ENCODE measurements around the gene BBOX1. TPM values are rescaled to one million over a fixed set of nuclear protein-coding genes. Genes with fewer than 3 reads are reported as not detected.
"Not testable (repeated sequence)": the region's sequence is repeated elsewhere in the genome, so short reads cannot be mapped to it uniquely, and the experiment has no call there.

Gene BBOX1
- total RNA-seq, 2 experiments from 2014 or later, result not detected

DNA sequence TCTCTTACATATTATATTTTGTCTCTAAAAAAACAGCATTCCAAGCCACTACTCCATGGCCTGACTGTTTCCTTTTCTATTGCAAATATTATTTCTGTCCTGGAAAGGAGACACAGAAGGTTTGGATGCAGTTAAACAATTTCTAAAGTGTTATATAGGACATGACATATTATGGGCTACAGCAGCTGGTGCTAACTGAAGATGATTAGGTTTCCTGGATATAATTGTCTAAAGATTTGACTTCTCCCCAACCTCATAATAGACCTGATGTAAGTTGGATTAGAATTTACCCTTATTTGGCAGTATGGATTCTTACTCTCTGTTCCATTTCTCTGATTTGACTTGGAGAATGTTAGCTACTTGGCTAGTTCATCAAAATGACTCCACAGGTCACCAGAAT is 90.2 kb downstream of the BBOX1 start:
- CTCF ChIA-PET, result no interaction called here
- Mint-ChIP-seq H3K27ac (no peak overlapping the region), H3K36me3 (ENCODE audit: low read depth) (no peaks in the 10 kb centered on the region), H3K9me3 (peaks cover 9% of the 10 kb centered on the region), H3K27me3 (no peaks in the 10 kb centered on the region), H3K4me1 (ENCODE audit: low read depth) (no peaks in the 10 kb centered on the region), H3K4me3 (no peak overlapping the region)
- DNase-seq (no peak), ATAC-seq (no peak)
- intact Hi-C loops (cut with micrococcal nuclease), result no loop called here
- POLR2A ChIA-PET, result no interaction called here
- TF ChIP-seq CTCF (IDR thresholded peaks at IDR 0.05), result no peak

DNA sequence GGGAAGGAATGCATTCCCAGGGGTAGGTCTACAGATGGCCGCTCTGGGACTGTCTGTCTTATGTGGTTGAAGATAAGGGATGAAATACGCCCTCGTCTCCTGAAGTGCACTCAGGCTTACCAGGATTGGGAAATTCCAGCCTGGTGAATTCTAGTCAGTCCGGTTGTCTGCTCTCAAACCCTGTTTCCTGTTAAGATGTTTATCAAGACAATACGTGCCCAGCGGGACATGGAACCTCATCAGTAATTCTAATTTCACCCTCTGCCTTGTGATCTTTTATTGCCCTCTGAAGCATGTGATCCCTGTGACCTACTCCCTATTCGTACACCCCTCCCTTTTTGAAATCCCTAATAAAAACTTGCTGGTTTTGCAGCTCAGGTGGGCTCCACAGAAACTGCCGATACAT is 95.3 kb downstream of the BBOX1 start:
- peaks cover 19% of the 10 kb centered on the region for H3K9me3 Mint-ChIP-seq
- H3K4me1 Mint-ChIP-seq (ENCODE audit: low read depth); H3K27me3 Mint-ChIP-seq; POLR2A ChIA-PET; CTCF ChIA-PET; H3K4me3 Mint-ChIP-seq; ATAC-seq; H3K36me3 Mint-ChIP-seq (ENCODE audit: low read depth); DNase-seq; intact Hi-C loops (cut with micrococcal nuclease); H3K27ac Mint-ChIP-seq: not testable (repeated sequence)

DNA sequence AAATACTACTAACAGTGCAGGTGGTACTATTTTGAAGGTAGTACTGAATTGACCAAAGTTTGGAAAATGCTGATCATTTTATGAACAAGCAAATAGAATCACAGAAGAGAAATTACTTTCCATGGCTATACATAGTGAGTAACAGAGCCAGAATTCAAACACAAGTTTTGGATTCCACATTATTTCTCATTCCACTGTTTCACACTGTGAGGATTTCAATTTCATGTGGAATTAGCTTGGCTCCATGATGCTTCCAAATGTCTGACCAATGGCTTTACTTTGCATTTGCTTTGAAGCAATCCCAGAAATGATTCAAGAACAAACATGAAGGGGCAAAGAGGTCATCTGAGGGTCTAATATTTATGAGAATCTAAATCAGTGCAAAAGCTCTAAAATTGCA is 98.1 kb downstream of the BBOX1 start:
- Mint-ChIP-seq H3K9me3 (peaks cover 33% of the 10 kb centered on the region), H3K27me3 (no peaks in the 10 kb centered on the region), H3K36me3 (ENCODE audit: low read depth) (no peaks in the 10 kb centered on the region), H3K4me1 (ENCODE audit: low read depth) (no peaks in the 10 kb centered on the region), H3K4me3 (no peak overlapping the region), H3K27ac (no peak overlapping the region)
- DNase-seq, result no peak
- ChIA-PET POLR2A (no interaction called here), CTCF (no interaction called here)
- intact Hi-C loops (cut with micrococcal nuclease), result no loop called here
- no peak for TF ChIP-seq CTCF (IDR thresholded peaks at IDR 0.05)
- ATAC-seq, result no peak

- no peaks in the 10 kb centered on the region for H3K4me1 Mint-ChIP-seq (ENCODE audit: low read depth)
- TF ChIP-seq CTCF (IDR thresholded peaks at IDR 0.05), result no peak
- H3K4me3 Mint-ChIP-seq, result no peak overlapping the region
- no peak for DNase-seq
- no peak overlapping the region for H3K27ac Mint-ChIP-seq
- H3K9me3 Mint-ChIP-seq, result peaks cover 29% of the 10 kb centered on the region
- intact Hi-C loops (cut with micrococcal nuclease), result no loop called here
- no peak for ATAC-seq
- POLR2A ChIA-PET, result no interaction called here
- H3K27me3 Mint-ChIP-seq, result no peaks in the 10 kb centered on the region
- H3K36me3 Mint-ChIP-seq (ENCODE audit: low read depth), result no peaks in the 10 kb centered on the region
- CTCF ChIA-PET, result interaction anchor here (1.3 kb wide), 1 partner anchor 346 kb away, joined by 3 read pairs; no protein-coding TSS in a partner anchor
Measured at GRCh38 chr11:27139742-27140367, 99.2 kb downstream of the BBOX1 start.

GRCh38 chr11:27141576-27141975 is 101.0 kb downstream of the BBOX1 start:
- Mint-ChIP-seq H3K4me1 (ENCODE audit: low read depth) (no peaks in the 10 kb centered on the region), H3K27ac (no peak overlapping the region), H3K4me3 (no peak overlapping the region), H3K36me3 (ENCODE audit: low read depth) (no peaks in the 10 kb centered on the region), H3K27me3 (no peaks in the 10 kb centered on the region), H3K9me3 (peaks cover 18% of the 10 kb centered on the region)
- ChIA-PET POLR2A (interaction anchor here (0.6 kb wide), 1 partner anchor 402 kb away, joined by 4 read pairs; no protein-coding TSS in a partner anchor), CTCF (no interaction called here)
- intact Hi-C loops (cut with micrococcal nuclease), result no loop called here
- DNase-seq (no peak), ATAC-seq (no peak)
- TF ChIP-seq CTCF (IDR thresholded peaks at IDR 0.05), result no peak
